Cardiac muscle cell (in vitro differentiated cells and primary cell): ENCODE data around the gene LPP. TPM values are rescaled to one million over a fixed set of nuclear protein-coding genes. Genes with fewer than 3 reads are reported as not detected.
A peak's percentile ranks its signal among the peaks of the same experiment; 100 is the strongest.

Experiments used
- DNase-seq, 2 donors: peaks; one replicate each; pipeline versions ENCODE4 v3.0.0 to v3.0.0-alpha.2; 2010 to 2017; ENCODE audit warnings: low read depth in 1 of 2, low spot score in 1 of 2
- H3K27ac ChIP-seq: fragments of 200-600 bp; sonication (generic); 2 replicates; pipeline ENCODE4 v1.5.1; 2016
- H3K27me3 ChIP-seq: fragments of 200-600 bp; sonication (generic); 2 replicates; pipeline ENCODE4 v1.6.0; 2016; ENCODE audit warnings: control low read depth
- H3K36me3 ChIP-seq: fragments of 200-600 bp; sonication (generic); 2 replicates; pipeline ENCODE4 v1.5.1; 2016; ENCODE audit warnings: control low read depth
- H3K4me1 ChIP-seq: fragments of 200-600 bp; sonication (generic); 2 replicates; pipeline ENCODE4 v1.8.1; 2017; ENCODE audit warnings: low read depth, mild to moderate bottlenecking, mixed run types
- H3K4me3 ChIP-seq: fragments of 200-600 bp; sonication (generic); 2 replicates; pipeline ENCODE4 v1.5.1; 2016; ENCODE audit warnings: mild to moderate bottlenecking
- H3K9me3 ChIP-seq: fragments of 200-600 bp; sonication (generic); 2 replicates; pipeline ENCODE4 v1.5.1; 2017; ENCODE audit warnings: low read depth, mild to moderate bottlenecking, control low read depth
- polyA plus RNA-seq: library from polyadenylated mRNA; unstranded; fragments of >200 nt; fragmentation: Nextera tagmentation; extraction: Ambion mirVana; gene quantifications from 2 replicates; pipeline ENCODE4 v1.2.1, GENCODE V29; 2016
- total RNA-seq: library from RNA; depleted of rRNA; stranded (reverse); fragments of >200 nt; gene quantifications from 2 replicates; pipeline ENCODE4 v1.2.3, GENCODE V29; 2016
- TF ChIP-seq, protein P1 (sequence below): IDR thresholded peaks from 2 replicates; pipeline ENCODE4 v1.5.1; 2012; ENCODE audit warnings: low read depth, mild to moderate bottlenecking, low read length

Gene LPP
- total and polyA plus RNA-seq, 2 experiments from 2014 or later: 21.4 to 45.2 TPM

DNA sequence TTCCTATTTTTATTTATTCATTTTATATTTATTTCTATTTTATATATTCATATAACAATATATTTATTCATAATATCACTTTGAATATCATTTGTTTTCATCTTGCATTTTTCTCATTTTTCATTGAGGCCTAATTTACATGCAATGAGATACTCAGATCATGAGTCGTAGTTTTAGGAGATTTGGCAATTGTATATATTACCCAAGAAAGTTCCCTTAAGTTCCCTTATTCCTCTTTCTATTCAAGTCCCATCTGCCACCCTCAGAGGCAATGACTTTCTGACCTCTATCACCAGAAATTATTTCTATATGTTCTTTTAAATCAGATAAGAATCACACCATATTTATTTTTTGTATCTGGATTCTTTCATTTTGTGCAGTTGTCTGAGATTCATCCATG lies 688.7 kb downstream of the LPP start:
- Histone ChIP-seq H3K4me1 (peaks cover 11% of the 10 kb centered on the region), H3K36me3 (no peaks in the 10 kb centered on the region), H3K27ac (no peak overlapping the region), H3K27me3 (no peaks in the 10 kb centered on the region), H3K9me3 (no peaks in the 10 kb centered on the region), H3K4me3 (no peak overlapping the region)
- TF ChIP-seq, protein P1, sequence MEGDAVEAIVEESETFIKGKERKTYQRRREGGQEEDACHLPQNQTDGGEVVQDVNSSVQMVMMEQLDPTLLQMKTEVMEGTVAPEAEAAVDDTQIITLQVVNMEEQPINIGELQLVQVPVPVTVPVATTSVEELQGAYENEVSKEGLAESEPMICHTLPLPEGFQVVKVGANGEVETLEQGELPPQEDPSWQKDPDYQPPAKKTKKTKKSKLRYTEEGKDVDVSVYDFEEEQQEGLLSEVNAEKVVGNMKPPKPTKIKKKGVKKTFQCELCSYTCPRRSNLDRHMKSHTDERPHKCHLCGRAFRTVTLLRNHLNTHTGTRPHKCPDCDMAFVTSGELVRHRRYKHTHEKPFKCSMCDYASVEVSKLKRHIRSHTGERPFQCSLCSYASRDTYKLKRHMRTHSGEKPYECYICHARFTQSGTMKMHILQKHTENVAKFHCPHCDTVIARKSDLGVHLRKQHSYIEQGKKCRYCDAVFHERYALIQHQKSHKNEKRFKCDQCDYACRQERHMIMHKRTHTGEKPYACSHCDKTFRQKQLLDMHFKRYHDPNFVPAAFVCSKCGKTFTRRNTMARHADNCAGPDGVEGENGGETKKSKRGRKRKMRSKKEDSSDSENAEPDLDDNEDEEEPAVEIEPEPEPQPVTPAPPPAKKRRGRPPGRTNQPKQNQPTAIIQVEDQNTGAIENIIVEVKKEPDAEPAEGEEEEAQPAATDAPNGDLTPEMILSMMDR: no peak
- no peak for DNase-seq

DNA sequence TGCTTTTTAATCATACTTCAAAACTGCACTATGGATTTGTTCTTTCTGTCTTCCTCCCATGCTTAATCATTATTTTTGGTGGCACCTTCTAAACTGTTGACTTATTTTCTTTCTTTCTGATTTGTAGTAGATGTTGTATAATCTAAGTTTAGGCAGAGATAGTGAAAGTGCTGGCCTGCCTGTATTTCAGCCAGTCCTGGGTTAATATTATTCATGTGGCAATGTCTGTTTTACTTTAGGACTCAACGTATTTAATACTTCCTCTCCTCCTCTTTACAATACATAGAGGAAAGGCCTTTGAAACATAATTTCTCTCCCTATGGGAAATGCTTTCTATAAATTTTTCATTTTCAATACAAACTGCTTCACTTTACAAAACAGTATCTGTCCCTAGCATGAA lies 690.1 kb downstream of the LPP start:
- no peak overlapping the region for H3K27ac ChIP-seq
- H3K27me3 ChIP-seq: no peaks in the 10 kb centered on the region
- H3K4me1 ChIP-seq: peaks cover 11% of the 10 kb centered on the region
- TF ChIP-seq, protein P1: no peak
- no peak for DNase-seq
- no peak overlapping the region for H3K4me3 ChIP-seq
- H3K9me3 ChIP-seq: no peaks in the 10 kb centered on the region
- no peaks in the 10 kb centered on the region for H3K36me3 ChIP-seq

DNA sequence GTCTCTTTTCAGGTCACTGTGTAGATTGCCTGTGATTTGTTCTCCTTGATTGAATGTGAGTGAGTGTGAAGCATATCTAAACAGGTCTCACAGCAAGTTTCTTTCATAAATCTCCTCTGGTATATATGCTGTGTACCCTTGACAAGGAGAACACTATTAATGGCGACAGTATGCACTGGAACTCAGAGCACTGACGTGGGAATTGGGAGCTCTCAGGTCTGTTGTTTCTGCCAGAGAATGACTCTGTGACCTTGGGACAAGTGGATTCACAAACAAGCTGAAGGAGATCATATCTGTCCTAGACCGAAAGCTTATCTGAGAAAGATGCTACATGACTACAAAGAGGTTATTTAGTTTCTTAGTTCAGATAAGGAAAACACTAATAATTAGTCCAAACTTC lies 691.6 kb downstream of the LPP start:
- H3K9me3 ChIP-seq: no peaks in the 10 kb centered on the region
- H3K27me3 ChIP-seq: no peaks in the 10 kb centered on the region
- H3K36me3 ChIP-seq: no peaks in the 10 kb centered on the region
- H3K27ac ChIP-seq: no peak overlapping the region
- H3K4me3 ChIP-seq: no peak overlapping the region
- DNase-seq: no peak
- H3K4me1 ChIP-seq: peaks cover 11% of the 10 kb centered on the region
- TF ChIP-seq, protein P1: no peak

DNA sequence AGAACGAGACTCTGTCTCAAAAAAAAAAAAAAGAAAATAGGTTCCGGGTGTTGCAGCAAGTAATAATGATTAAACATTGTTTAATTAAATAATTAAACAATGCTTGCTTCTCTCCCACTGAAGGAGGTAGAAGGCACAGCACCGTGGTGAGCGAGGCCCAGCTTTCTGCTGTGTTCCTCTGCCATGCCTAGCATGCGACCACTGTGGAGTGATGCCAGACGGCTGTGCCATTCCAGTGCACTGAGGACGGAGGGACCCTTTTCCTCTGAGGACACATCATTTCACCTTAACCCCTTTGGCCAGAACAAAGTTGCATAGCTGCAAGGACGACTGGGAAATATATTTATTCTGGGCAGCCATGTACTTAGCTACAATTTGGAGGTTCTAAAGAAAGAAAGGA lies 695.0 kb downstream of the LPP start:
- TF ChIP-seq, protein P1: no peak
- Histone ChIP-seq H3K4me1 (peaks cover 11% of the 10 kb centered on the region), H3K9me3 (no peaks in the 10 kb centered on the region), H3K4me3 (no peak overlapping the region), H3K36me3 (no peaks in the 10 kb centered on the region), H3K27ac (no peak overlapping the region), H3K27me3 (no peaks in the 10 kb centered on the region)
- DNase-seq: no peak

DNA sequence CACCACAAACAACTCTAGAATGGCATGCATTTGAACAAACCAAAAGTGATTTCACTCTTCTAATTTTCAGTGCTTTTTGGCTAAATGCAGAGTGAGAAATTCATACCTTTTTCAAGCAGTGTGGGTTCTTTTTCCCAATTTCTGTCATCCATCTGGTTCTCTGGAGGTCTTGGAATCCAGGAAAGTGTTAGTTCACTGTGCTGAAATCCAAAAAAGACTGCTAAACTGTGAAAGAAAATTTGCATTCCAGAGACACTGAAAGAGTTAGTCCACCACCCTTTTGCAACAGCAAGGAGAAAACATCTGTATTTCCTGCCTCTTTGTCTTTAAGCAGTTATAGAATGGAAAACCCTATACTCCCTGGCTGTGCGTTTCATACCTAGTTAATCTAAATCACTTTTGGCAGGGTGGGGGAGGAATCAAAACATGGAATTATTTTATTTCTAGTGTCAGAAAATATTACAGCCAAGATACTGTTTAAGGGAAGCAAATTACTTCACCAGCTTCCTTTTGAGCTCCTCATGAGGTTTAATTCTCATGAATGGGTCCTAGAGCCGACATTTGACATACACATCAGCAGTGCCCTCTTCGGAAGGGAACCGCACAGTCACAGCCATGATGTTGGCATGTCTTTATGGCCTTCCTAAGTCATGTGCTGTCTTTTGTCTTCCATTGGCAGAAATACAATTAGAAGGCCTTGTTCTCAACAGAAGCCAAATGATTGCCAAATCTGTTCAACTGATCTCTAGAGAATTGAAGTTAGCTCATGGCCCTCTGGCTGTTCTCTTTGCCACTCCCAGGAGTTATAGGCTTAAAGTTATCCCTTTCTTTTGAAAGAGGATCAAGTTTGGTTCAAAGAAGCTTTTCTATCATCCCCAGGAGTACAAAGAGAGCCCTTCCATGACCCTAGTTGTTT lies 700.2 kb downstream of the LPP start:
- Histone ChIP-seq H3K27me3 (no peaks in the 10 kb centered on the region), H3K27ac (no peak overlapping the region), H3K4me1 (no peaks in the 10 kb centered on the region), H3K9me3 (no peaks in the 10 kb centered on the region), H3K36me3 (no peaks in the 10 kb centered on the region), H3K4me3 (no peak overlapping the region)
- TF ChIP-seq, protein P1: no peak
- DNase-seq: peak in 1 of 2 donors; percentile 81
